ENCODE measurements around the gene PITPNM1.

Gene PITPNM1

DNA sequence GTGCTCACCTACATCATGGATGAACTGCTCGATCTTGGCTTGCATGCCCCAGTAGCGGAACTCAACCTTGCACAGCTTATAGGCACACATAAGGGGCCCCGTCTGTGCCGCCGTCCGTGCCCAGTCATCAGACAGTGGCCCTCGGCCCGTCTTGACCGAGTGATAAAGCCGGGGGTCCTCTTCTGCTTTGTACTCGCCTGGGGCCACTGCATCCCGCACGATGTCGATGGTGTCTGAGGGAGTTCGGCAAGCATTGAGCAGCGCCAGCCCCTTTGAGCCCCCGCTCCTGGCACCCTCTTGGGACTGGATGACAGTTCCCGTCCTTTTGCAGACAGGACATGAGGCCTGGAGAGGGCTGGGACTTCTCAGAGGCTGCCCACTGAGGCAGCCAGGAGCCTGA is 3.3 kb downstream of the PITPNM1 start:
- no peak for DNase-seq

GRCh38 chr11:67500831-67501715 is 4.1 kb downstream of the PITPNM1 start:
- DNase-seq: no peak

GRCh38 chr11:67500484-67500821 is 4.7 kb downstream of the PITPNM1 start:
- DNase-seq: no peak

DNA sequence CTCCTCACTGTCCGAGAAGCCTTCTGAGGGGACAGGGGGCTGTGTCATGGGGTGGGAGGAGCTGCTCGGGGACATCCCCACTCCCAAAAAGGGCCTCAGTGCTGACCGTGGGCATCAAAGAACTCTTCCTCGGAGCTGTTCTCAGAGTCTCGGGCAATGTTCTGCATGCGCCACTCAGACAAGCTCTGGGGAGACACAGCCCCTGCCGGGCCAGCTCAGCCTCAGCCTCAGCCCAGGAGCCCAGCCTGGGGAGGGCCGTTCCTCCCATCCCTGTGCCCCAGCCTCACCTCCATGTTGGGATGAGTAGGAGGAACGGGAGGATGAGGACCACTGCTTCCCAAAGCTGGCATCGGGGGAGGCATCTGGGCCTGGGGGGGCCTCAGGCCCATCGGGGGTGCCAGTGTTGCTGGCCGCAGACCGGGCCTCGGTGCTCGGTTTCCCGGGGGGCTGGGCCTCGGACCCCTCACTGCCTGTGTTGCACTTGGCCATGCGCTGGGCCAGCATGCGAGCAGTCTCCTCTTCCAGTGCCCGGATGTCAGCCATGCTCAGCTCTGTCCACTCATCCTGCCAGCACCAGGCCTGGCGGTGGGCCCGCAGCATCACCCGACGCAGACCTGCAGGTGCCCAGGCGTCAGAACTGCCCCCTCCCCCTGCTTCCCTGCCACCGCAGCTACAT is 5.2 kb downstream of the PITPNM1 start:
- no peak for DNase-seq

DNA sequence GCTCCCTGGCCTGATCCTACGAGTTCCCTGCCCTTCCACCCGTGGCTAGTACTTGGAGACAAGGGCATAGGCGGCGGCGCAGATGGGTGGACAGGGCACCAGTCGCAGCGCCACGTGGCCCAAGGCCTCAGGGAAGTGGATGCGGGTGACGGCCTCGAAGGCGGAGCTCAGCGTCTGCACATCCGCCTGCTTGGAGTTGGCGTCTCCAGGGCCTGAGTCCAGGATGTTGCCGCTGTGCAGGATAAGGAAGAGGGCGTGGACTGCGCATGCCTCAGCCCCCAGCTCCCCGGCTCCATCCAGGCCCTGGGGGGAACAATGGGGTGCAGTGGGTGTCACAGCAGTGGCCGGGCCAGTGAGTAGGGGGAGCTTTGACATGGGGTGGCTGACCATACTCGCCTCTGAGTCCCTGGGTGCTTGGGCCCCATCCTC is 6.6 kb downstream of the PITPNM1 start:
- no peak for DNase-seq

- no peak for DNase-seq
These were observed 7.4 kb downstream of the PITPNM1 start for GRCh38 chr11:67497656-67498291.

GRCh38 chr11:67496113-67496512 is 9.1 kb downstream of the PITPNM1 start:
- DNase-seq: no peak

DNA sequence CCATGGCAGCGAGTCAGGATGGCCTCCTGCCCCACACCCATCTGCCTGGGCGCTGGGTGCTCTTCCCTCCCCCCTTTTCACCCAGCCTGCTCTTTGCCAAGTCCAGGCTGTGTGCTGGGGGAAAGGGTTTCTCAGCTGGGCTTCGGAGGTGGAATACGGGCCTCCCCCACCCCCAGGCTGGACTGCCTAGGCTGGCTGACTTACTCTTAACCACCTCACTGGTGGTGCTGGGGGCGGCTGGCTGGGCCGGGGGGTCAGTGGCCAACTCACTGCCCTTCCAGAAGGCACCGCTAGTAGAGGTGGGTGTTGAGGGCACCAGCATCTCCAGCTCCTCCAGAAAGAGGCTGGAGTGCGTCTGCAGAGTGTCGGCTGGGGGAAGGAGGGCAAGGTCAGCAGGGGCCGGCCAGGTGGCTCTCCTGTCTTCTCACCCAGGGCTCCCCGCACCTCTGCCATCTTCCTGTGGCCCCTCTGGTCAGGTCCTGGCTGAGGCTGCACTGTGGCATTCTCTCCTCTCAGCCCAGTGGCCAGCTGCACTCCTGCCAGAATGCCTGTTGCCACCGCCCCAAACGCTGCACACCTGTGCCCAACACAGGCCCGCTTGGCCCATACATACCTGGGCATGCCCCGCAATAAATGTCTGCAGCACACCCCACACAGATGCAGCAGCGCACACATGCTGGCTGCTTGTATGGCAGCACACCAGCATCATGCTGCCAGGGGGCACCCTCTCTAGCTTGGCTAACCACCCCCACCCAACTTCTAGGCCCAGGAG is 9.7 kb downstream of the PITPNM1 start:
- no peak for DNase-seq

- no peak for DNase-seq
These were observed 10.6 kb downstream of the PITPNM1 start for GRCh38 chr11:67494371-67495233.

GRCh38 chr11:67493548-67494370 is 11.4 kb downstream of the PITPNM1 start:
- no peak for DNase-seq

GRCh38 chr11:67492801-67493547 is 12.2 kb downstream of the PITPNM1 start:
- no peak for DNase-seq

DNA sequence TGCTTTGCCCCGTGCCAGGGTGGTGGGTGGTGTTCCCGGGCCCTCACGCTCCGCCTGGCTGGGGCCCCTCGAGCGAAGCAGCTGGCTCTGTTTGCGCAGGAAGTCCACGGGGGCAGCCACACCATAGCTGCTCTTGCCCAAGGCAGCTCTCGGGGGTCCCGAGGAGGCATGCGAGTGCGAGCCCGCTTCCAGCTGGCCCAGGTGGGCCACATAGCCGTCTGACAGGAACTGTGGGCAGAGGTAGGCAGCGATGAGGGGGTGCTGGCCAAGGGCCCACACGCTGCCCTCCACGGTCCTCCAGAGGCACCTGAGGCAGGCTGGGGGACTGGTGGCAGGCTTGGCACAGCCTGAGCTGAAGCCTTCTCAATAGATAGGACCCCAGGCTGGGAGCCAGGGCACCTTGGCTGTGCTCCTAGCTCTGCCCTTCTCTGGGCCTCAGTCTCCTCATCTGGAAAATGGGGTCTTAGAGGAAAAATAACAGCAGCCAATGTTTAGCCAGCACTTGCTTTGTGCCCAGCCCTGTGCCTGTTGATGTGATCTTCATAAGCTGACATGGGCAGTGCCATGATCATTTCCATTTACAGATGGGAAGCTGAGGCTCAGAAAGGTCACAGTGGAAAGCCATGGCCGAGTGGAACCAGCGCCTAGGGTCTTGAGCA is 13.0 kb downstream of the PITPNM1 start:
- DNase-seq: no peak

DNA sequence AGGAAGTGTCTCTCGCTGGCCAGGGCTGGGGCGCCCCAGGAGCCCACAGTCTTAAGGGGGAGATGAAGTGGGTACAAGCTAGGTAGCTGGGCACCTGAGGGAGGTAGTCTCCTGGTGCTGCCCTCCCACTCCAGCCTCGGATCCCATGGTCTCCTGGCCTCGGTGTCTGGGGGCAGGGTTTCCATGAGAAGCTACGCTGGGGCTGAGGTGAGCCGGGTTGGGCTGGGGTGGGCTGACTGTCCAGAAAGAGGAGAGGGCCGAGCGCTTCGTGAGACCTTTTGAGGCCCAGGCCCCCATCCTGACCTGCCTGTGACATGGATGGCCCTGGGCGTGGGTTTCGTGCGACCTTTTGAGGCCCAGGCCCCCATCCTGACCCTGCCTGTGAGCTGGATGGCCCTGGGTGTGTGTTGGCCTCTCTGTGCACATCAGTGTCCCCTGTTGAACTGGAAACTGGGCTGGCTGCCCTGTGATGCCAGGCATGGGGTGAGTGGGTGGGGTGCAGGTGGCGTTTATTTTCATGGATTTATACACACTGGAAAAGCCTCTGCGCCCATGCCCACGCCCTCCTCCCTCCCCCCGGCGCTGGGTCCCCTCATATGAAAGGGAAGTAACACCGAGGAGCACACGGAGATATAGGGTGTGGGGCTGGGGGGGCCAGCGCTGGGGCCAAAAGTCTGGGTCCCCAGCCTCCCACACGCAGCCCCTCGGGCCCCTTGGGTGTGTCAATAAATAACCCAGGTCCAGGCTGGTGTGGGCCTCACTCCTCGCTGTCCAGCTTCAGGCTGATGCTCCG is 13.7 kb downstream of the PITPNM1 start:
- no peak for DNase-seq

DNA sequence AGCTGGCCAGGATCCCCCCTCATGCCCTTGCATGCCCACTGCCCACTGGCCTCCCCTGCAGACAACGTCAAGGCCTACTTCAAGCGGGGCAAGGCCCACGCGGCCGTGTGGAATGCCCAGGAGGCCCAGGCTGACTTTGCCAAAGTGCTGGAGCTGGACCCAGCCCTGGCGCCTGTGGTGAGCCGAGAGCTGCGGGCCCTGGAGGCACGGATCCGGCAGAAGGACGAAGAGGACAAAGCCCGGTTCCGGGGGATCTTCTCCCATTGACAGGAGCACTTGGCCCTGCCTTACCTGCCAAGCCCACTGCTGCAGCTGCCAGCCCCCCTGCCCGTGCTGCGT is 14.5 kb downstream of the PITPNM1 start:
- DNase-seq: no peak

GRCh38 chr11:67489885-67490726 is 15.1 kb downstream of the PITPNM1 start:
- no peak for DNase-seq

DNA sequence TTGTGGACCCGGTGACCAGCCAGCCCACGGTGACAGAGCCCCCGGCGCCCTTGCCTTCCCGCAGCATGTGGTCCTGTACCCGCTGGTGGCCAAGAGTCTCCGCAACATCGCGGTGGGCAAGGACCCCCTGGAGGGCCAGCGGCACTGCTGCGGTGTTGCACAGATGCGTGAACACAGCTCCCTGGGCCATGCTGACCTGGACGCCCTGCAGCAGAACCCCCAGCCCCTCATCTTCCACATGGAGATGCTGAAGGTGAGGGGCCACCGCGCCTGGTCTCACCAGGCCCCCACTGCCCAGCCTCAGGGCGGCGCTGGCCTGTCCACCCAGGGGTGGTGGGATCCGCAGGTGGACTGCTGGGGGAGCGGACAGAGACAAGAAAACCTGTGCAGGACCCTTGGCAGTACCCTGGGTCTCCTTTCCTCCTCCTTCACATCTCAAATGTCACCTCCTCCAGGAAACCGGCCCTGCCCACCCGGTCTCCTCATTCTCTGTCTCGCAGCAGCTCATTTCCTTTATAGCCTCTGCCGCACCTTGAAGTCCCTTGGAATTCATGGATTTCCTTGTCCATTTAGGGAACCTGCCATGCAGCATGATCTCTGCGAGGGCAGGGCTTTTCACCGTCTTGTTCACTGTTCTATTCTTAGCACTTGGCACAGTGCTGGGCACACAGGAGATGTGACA is 15.8 kb downstream of the PITPNM1 start:
- no peak for DNase-seq

- DNase-seq: no peak
These were observed 18.5 kb downstream of the PITPNM1 start for GRCh38 chr11:67486481-67487195.
